ENCODE data around the gene UBB. TPM values are rescaled to one million over a fixed set of nuclear protein-coding genes. Genes with fewer than 3 reads are reported as not detected.
A peak's percentile ranks its signal among the peaks of the same experiment; 100 is the strongest.

The UBB gene
- total RNA-seq, 1 experiment from 2014 or later: 1,900 TPM

DNA sequence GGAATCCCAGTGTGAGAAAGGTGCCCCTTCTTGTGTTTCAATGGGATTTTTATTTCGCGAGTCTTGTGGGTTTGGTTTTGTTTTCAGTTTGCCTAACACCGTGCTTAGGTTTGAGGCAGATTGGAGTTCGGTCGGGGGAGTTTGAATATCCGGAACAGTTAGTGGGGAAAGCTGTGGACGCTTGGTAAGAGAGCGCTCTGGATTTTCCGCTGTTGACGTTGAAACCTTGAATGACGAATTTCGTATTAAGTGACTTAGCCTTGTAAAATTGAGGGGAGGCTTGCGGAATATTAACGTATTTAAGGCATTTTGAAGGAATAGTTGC is 567 bp downstream of the UBB start:
- CTCF ChIA-PET: interaction anchor here (1.2 to 1.4 kb wide), 2 partner anchors 18 to 29 kb away, joined by 5 to 7 read pairs; partner anchors contain the start of gene CENPV
- Histone ChIP-seq H3K36me3 (ENCODE audit: control insufficient read depth, insufficient read depth, low read length) (peaks cover 3% of the 10 kb centered on the region), H3K4me1 (no peaks in the 10 kb centered on the region), H3K4me3 (ENCODE audit: low read depth, low read length) (peak overlapping the region; percentile 72), H3K9me3 (no peaks in the 10 kb centered on the region), H3K27me3 (replicated peaks; ENCODE audit: control insufficient read depth, insufficient read depth, low read length) (no peaks in the 10 kb centered on the region)
- BruUV-seq (replicated peaks): no TSS peak
- H3K27ac Mint-ChIP-seq (ENCODE audit: unreplicated experiment): peak overlapping the region; percentile 100
- H3K9me3 Mint-ChIP-seq (ENCODE audit: unreplicated experiment): no peaks in the 10 kb centered on the region
- POLR2A ChIA-PET: interaction anchor here (0.5 to 2.7 kb wide), 3 partner anchors 19 to 57 kb away, joined by 4 to 41 read pairs (median 12); partner anchors contain the start of gene CENPV
- peak overlapping the region; percentile 93 for H3K4me3 Mint-ChIP-seq (ENCODE audit: unreplicated experiment)
- peaks cover 41% of the 10 kb centered on the region for H3K36me3 Mint-ChIP-seq (ENCODE audit: insufficient read depth, unreplicated experiment)
- H3K27me3 Mint-ChIP-seq (ENCODE audit: insufficient read depth, unreplicated experiment): no peaks in the 10 kb centered on the region
- TF ChIP-seq, protein P1, sequence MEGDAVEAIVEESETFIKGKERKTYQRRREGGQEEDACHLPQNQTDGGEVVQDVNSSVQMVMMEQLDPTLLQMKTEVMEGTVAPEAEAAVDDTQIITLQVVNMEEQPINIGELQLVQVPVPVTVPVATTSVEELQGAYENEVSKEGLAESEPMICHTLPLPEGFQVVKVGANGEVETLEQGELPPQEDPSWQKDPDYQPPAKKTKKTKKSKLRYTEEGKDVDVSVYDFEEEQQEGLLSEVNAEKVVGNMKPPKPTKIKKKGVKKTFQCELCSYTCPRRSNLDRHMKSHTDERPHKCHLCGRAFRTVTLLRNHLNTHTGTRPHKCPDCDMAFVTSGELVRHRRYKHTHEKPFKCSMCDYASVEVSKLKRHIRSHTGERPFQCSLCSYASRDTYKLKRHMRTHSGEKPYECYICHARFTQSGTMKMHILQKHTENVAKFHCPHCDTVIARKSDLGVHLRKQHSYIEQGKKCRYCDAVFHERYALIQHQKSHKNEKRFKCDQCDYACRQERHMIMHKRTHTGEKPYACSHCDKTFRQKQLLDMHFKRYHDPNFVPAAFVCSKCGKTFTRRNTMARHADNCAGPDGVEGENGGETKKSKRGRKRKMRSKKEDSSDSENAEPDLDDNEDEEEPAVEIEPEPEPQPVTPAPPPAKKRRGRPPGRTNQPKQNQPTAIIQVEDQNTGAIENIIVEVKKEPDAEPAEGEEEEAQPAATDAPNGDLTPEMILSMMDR (IDR thresholded peaks at IDR 0.05; ENCODE audit: insufficient read depth in 1 of 2, low read depth in 1 of 2, low read length in 1 of 2, severe bottlenecking in 1 of 2, unreplicated experiment in 1 of 2): no peak
- DNase-seq: no peak
- H3K4me1 Mint-ChIP-seq (ENCODE audit: low read depth, unreplicated experiment): peaks cover 7% of the 10 kb centered on the region
- intact Hi-C loops (cut with micrococcal nuclease; ENCODE audit: unreplicated experiment): loop anchor here (1.0 to 2.0 kb wide), 2 partner anchors 57 to 95 kb away; no protein-coding TSS in a partner anchor

DNA sequence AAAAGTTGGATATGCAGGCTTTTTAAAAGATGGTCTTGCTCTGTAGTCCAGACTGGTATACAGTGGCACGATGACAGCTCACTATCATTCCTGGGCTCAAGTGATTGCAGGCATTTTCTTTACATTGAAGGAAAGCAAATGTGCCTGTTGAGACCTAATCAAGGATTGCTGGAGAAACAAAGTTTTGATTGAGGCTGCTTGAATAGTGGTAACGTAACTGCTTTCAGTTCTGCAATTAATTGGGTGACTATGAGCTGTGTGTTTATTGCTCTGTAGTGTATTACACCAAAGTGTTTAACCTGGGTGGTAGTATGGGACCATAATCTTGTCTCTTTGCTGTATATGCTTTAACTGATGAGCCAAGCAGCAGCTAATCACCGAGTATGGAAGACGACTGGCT is 2.3 kb downstream of the UBB start:
- Mint-ChIP-seq H3K27ac (ENCODE audit: unreplicated experiment) (no peak overlapping the region), H3K4me3 (ENCODE audit: unreplicated experiment) (peak overlapping the region; percentile 46), H3K4me1 (ENCODE audit: low read depth, unreplicated experiment) (peaks cover 7% of the 10 kb centered on the region), H3K27me3 (ENCODE audit: insufficient read depth, unreplicated experiment) (no peaks in the 10 kb centered on the region), H3K9me3 (ENCODE audit: unreplicated experiment) (no peaks in the 10 kb centered on the region), H3K36me3 (ENCODE audit: insufficient read depth, unreplicated experiment) (peaks cover 49% of the 10 kb centered on the region)
- TF ChIP-seq, protein P1 (IDR thresholded peaks at IDR 0.05; ENCODE audit: insufficient read depth in 1 of 2, low read depth in 1 of 2, low read length in 1 of 2, severe bottlenecking in 1 of 2, unreplicated experiment in 1 of 2): no peak
- ChIA-PET POLR2A (interaction anchor here (0.7 kb wide), 1 partner anchor 55 kb away, joined by 6 read pairs; no protein-coding TSS in a partner anchor), CTCF (no interaction called here)
- intact Hi-C loops (cut with micrococcal nuclease; ENCODE audit: unreplicated experiment): no loop called here
- Histone ChIP-seq H3K36me3 (ENCODE audit: control insufficient read depth, insufficient read depth, low read length) (peaks cover 3% of the 10 kb centered on the region), H3K9me3 (no peaks in the 10 kb centered on the region), H3K27me3 (replicated peaks; ENCODE audit: control insufficient read depth, insufficient read depth, low read length) (no peaks in the 10 kb centered on the region), H3K4me3 (ENCODE audit: low read depth, low read length) (no peak overlapping the region), H3K4me1 (no peaks in the 10 kb centered on the region)
- BruUV-seq (replicated peaks): no TSS peak
- no peak for DNase-seq

DNA sequence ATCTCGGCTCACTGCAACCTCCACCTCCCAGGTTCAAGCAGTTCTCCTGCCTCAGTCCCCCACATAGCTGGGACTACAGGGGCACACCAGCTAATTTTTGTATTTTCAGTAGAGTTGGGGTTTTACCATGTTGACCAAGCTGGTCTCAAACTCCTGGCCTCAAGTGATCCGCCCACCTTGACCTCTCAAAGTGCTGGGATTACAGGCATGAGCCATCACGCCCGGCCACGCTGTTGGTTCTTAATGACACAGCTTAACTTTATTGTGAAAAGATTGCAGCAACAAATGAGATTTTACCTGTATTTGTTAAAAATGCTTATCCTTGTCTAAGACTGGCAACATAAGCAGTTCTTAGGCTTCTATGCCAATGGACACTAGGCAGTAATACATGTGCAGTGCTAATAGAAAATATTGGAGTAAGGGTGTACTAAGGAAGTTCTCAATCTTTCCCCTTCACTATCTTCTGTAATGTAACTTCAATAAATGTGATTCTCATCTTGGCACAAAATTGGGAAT is 2.9 kb downstream of the UBB start:
- no peaks in the 10 kb centered on the region for H3K9me3 ChIP-seq
- Mint-ChIP-seq H3K36me3 (ENCODE audit: insufficient read depth, unreplicated experiment) (peaks cover 49% of the 10 kb centered on the region), H3K4me3 (ENCODE audit: unreplicated experiment) (no peak overlapping the region), H3K9me3 (ENCODE audit: unreplicated experiment) (no peaks in the 10 kb centered on the region), H3K27ac (ENCODE audit: unreplicated experiment) (no peak overlapping the region), H3K27me3 (ENCODE audit: insufficient read depth, unreplicated experiment) (no peaks in the 10 kb centered on the region), H3K4me1 (ENCODE audit: low read depth, unreplicated experiment) (peaks cover 7% of the 10 kb centered on the region)
- no peaks in the 10 kb centered on the region for H3K27me3 ChIP-seq (replicated peaks; ENCODE audit: control insufficient read depth, insufficient read depth, low read length)
- POLR2A ChIA-PET: no interaction called here
- H3K36me3 ChIP-seq (ENCODE audit: control insufficient read depth, insufficient read depth, low read length): peaks cover 3% of the 10 kb centered on the region
- intact Hi-C loops (cut with micrococcal nuclease; ENCODE audit: unreplicated experiment): no loop called here
- DNase-seq: no peak
- H3K4me3 ChIP-seq (ENCODE audit: low read depth, low read length): no peak overlapping the region
- CTCF ChIA-PET: no interaction called here
- no peaks in the 10 kb centered on the region for H3K4me1 ChIP-seq
- BruUV-seq (replicated peaks): no TSS peak
- TF ChIP-seq, protein P1 (IDR thresholded peaks at IDR 0.05; ENCODE audit: insufficient read depth in 1 of 2, low read depth in 1 of 2, low read length in 1 of 2, severe bottlenecking in 1 of 2, unreplicated experiment in 1 of 2): no peak
